ENCODE data around the gene C2CD2. TPM values are rescaled to one million over a fixed set of nuclear protein-coding genes. Genes with fewer than 3 reads are reported as not detected.
A peak's percentile ranks its signal among the peaks of the same experiment; 100 is the strongest.

C2CD2 gene
- total and polyA plus RNA-seq, 2 of the 8 experiments (the other 6 are each of a cell fraction or from before 2014, with no cell fraction given), result 10.4 to 13.0 TPM

GRCh38 chr21:41883582-41883981, 70.2 kb downstream of the C2CD2 start:
- no peak overlapping the region for H3K23ac ChIP-seq (ENCODE audit: insufficient read length)
- H3K4me2 ChIP-seq (ENCODE audit: insufficient read depth in 1 of 2, low read depth in 2 of 2, low read length in 2 of 2), result no peak overlapping the region
- no peak overlapping the region for H3K14ac ChIP-seq (ENCODE audit: insufficient read length)
- H3K4ac ChIP-seq (replicated peaks; ENCODE audit: insufficient read length, low read depth, low read length), result no peak overlapping the region
- no peak overlapping the region for H2AK5ac ChIP-seq (ENCODE audit: low read depth, low read length)
- H3K9ac ChIP-seq (replicated peaks in 1 of 4; ENCODE audit: extremely low read depth in 1 of 4, low read depth in 3 of 4, low read length in 3 of 4), result no peak overlapping the region
- FAIRE-seq, result no peak
- no peak for DNase-seq (ENCODE audit: low read depth in 1 of 2, low spot score in 2 of 2)
- peaks cover 4% of the 10 kb centered on the region; the same call in 1 of the 2 replicates for H3K23me2 ChIP-seq (ENCODE audit: low read depth, low read length)
- H3K27me3 ChIP-seq (replicated peaks in 1 of 4; ENCODE audit: control insufficient read depth in 3 of 4, extremely low read depth in 1 of 4, insufficient read depth in 3 of 4, low read length in 3 of 4), result no peaks in the 10 kb centered on the region
- no peaks in the 10 kb centered on the region for H3K36me3 ChIP-seq (ENCODE audit: control insufficient read depth in 2 of 4, insufficient read depth in 4 of 4, low read length in 3 of 4)
- no peak overlapping the region for H2BK5ac ChIP-seq (ENCODE audit: low read depth, low read length)
- no peak overlapping the region for H4K5ac ChIP-seq (ENCODE audit: insufficient read length, low read depth, low read length)
- no peak overlapping the region for H4K91ac ChIP-seq (replicated peaks; ENCODE audit: insufficient read length, low read length)
- WGBS, 2 experiments (ENCODE audit: extremely low coverage in 1 of 2, insufficient coverage in 1 of 2, insufficient read length in 1 of 2, insufficient replicate concordance in 2 of 2, low coverage in 1 of 2, low lambda C conversion rate in 2 of 2, missing lambda C conversion rate in 1 of 2), result 94% methylated on average over 5 of the region's 5 CpGs; no CpG with 5 or more reads in 1 of the 2 experiments
- H4K8ac ChIP-seq (ENCODE audit: extremely low read depth, insufficient read depth, low read length), result no peak overlapping the region
- H3K56ac ChIP-seq (replicated peaks; ENCODE audit: insufficient read length, low read depth, low read length), result no peak overlapping the region
- H3K4me1 ChIP-seq (replicated peaks in 1 of 4; ENCODE audit: control insufficient read depth in 3 of 4, insufficient read depth in 4 of 4, low read length in 3 of 4), result peaks cover 0 to 11% (median 4%) of the 10 kb centered on the region in 4 experiments; a peak in 4 of 7 replicates
- 0 out of 2 replicates have a peak overlapping the region, but pooled peaks have one; percentile 39 for H2BK12ac ChIP-seq (ENCODE audit: low read depth, low read length)
- no peak overlapping the region for H3K27ac ChIP-seq (ENCODE audit: low read depth, low read length)
- no peaks in the 10 kb centered on the region for H3K9me3 ChIP-seq (ENCODE audit: insufficient read depth in 2 of 2, low read depth in 1 of 2, low read length in 1 of 2)
- ChIA-PET POLR2A (ENCODE audit: partially characterized antibody) (interaction anchor here (0.9 kb wide), 2 partner anchors 8 to 12 kb away, joined by 3 read pairs; no protein-coding TSS in a partner anchor), CTCF (ENCODE audit: partially characterized antibody) (interaction anchor here (0.6 to 2.3 kb wide), 4 partner anchors 10 to 223 kb away, joined by 3 to 9 read pairs (median 4); no protein-coding TSS in a partner anchor)
- H4K20me1 ChIP-seq (replicated peaks in 1 of 2; ENCODE audit: control insufficient read depth in 1 of 2, insufficient read depth in 2 of 2, low read length in 2 of 2), result no peaks in the 10 kb centered on the region
- H2BK15ac ChIP-seq (ENCODE audit: low read length), result no peak overlapping the region
- H3K18ac ChIP-seq (ENCODE audit: extremely low read depth, low read length), result no peak overlapping the region
- H2BK120ac ChIP-seq (replicated peaks; ENCODE audit: low read depth, low read length), result no peak overlapping the region
- H3K79me1 ChIP-seq (ENCODE audit: low read depth, low read length), result no peaks in the 10 kb centered on the region
- H2BK20ac ChIP-seq (ENCODE audit: low read length), result no peak overlapping the region
- no peaks in the 10 kb centered on the region for H3K79me2 ChIP-seq (ENCODE audit: control insufficient read depth in 1 of 2, insufficient read depth in 2 of 2, low read length in 2 of 2)
- H3K4me3 ChIP-seq (ENCODE audit: extremely low read depth in 1 of 4, insufficient read depth in 2 of 4, low read depth in 3 of 4, low read length in 4 of 4), result no peak overlapping the region
- no peak overlapping the region for H2AFZ ChIP-seq (ENCODE audit: low read length)
- TF ChIP-seq SAP30 (IDR thresholded peaks at IDR 0.05; ENCODE audit: insufficient read depth, insufficient replicate concordance, low read length), result no peak
- TF ChIP-seq EP300 (IDR thresholded peaks at IDR 0.05; ENCODE audit: borderline replicate concordance in 1 of 2, low read depth in 2 of 2, low read length in 2 of 2), result no peak
- TF ChIP-seq POLR2A (IDR thresholded peaks at IDR 0.05; ENCODE audit: control extremely low read depth in 1 of 2, low read depth in 2 of 2, low read length in 2 of 2), result no peak
- TF ChIP-seq POLR2AphosphoS5 (IDR thresholded peaks at IDR 0.05; ENCODE audit: low read depth, low read length), result no peak
- TF ChIP-seq SUZ12 (IDR thresholded peaks at IDR 0.05; ENCODE audit: low read length), result no peak
- no peak for TF ChIP-seq GABPA (IDR thresholded peaks at IDR 0.05; ENCODE audit: borderline replicate concordance, insufficient read depth, low read length)
- no peak for TF ChIP-seq KDM5A (IDR thresholded peaks at IDR 0.05; ENCODE audit: low read length)
- no peak for TF ChIP-seq TAF1 (IDR thresholded peaks at IDR 0.05; ENCODE audit: low read depth, low read length)
- TF ChIP-seq HDAC2 (IDR thresholded peaks at IDR 0.05; ENCODE audit: borderline replicate concordance in 1 of 2, low read depth in 2 of 2, low read length in 2 of 2), result no peak
- TF ChIP-seq RBBP5 (IDR thresholded peaks at IDR 0.05; ENCODE audit: borderline replicate concordance, low read depth, low read length), result no peak
- TF ChIP-seq, protein P1, sequence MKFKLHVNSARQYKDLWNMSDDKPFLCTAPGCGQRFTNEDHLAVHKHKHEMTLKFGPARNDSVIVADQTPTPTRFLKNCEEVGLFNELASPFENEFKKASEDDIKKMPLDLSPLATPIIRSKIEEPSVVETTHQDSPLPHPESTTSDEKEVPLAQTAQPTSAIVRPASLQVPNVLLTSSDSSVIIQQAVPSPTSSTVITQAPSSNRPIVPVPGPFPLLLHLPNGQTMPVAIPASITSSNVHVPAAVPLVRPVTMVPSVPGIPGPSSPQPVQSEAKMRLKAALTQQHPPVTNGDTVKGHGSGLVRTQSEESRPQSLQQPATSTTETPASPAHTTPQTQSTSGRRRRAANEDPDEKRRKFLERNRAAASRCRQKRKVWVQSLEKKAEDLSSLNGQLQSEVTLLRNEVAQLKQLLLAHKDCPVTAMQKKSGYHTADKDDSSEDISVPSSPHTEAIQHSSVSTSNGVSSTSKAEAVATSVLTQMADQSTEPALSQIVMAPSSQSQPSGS (IDR thresholded peaks at IDR 0.05; ENCODE audit: low read length), result no peak
- no peak for TF ChIP-seq NRF1 (IDR thresholded peaks at IDR 0.05; ENCODE audit: low read depth, low read length)
